ENCODE measurements around the gene CAMSAP1. TPM values are rescaled to one million over a fixed set of nuclear protein-coding genes. Genes with fewer than 3 reads are reported as not detected.
"Not testable (repeated sequence)": the region's sequence is repeated elsewhere in the genome, so short reads cannot be mapped to it uniquely, and the experiment has no call there.

Gene CAMSAP1
- total and polyA plus RNA-seq, 7 donors, result 2.3 to 37.7 (median 19.4) TPM

DNA sequence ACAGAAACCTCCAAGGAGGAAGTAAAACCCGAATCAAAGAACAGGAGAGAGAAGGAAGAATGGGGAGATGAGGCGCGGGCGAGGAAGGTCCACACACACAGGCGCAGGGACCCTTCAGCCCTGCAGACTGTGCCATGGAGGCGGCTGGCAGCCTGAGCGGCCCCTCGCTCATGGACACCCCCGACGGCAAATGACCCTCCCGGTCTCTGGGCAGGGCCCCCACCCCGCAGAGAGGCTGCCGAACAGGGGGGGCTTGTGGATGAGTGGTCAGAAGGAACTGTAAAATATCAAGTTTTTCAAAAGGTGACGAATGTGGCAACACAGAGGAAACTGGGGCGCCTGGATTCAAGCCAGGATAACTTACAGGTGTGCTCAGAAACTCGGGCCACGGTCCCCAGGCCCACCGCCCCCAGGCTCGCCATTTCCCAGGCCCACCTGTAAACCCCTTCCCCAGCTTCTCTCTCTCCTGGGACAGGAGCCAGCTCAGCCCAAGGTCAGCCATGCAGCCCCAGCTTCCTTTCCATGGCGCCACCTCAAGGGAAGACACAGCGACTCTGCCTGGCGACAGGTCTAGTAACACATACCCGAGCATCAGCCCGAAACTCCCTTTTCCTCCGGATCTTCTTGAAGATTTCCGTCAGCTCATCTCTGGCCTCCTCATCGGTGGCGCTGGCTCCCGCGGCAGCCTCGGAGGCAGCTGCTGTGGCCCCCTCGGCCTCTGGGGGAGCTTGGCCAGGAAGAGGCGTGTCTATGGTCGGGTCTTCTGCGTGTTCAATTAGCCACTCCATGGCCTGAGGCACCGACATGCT is 37.3 kb upstream of the CAMSAP1 start:
- intact Hi-C loops (cut with DNase I), result no loop called here
- Histone ChIP-seq H3K4me3 (no peak overlapping the region), H3K27ac (no peak overlapping the region), H3K4me1 (no peaks in the 10 kb centered on the region), H3K27me3 (no peaks in the 10 kb centered on the region), H3K9me3 (no peaks in the 10 kb centered on the region), H3K36me3 (peaks cover 33 to 95% (median 50%) of the 10 kb centered on the region in 4 donors)
- 94 to 96% methylated on average over 36 of the region's 36 CpGs for WGBS, 2 donors
- no peak for DNase-seq
- TF ChIP-seq POLR2A (IDR thresholded peaks at IDR 0.05) (no peak), POLR2AphosphoS5 (IDR thresholded peaks at IDR 0.05) (no peak), EP300 (IDR thresholded peaks at IDR 0.05) (no peak)
- TF ChIP-seq, protein P1, sequence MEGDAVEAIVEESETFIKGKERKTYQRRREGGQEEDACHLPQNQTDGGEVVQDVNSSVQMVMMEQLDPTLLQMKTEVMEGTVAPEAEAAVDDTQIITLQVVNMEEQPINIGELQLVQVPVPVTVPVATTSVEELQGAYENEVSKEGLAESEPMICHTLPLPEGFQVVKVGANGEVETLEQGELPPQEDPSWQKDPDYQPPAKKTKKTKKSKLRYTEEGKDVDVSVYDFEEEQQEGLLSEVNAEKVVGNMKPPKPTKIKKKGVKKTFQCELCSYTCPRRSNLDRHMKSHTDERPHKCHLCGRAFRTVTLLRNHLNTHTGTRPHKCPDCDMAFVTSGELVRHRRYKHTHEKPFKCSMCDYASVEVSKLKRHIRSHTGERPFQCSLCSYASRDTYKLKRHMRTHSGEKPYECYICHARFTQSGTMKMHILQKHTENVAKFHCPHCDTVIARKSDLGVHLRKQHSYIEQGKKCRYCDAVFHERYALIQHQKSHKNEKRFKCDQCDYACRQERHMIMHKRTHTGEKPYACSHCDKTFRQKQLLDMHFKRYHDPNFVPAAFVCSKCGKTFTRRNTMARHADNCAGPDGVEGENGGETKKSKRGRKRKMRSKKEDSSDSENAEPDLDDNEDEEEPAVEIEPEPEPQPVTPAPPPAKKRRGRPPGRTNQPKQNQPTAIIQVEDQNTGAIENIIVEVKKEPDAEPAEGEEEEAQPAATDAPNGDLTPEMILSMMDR (IDR thresholded peaks at IDR 0.05), result no peak

DNA sequence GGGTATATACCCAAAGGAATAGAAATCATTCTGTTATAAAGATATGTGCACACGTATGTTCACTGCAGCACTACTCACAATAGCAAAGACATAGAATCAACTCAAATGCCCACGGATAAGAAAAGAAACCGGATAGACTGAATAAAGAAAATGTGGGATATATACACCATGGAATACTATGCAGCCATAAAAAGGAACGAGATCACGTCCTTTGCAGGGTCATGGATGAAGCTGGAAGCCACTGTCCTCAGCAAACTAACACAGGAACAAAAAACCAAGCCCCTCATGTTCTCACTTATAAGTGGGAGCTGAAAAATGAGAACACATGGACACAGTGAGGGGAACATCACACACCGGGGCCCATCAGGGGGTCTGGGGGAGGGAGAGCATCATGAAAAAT is 36.3 kb upstream of the CAMSAP1 start:
- H3K9me3 ChIP-seq; H3K4me1 ChIP-seq; H3K4me3 ChIP-seq; DNase-seq; H3K27me3 ChIP-seq; intact Hi-C loops (cut with DNase I); H3K27ac ChIP-seq: not testable (repeated sequence)
- H3K36me3 ChIP-seq, result peaks cover 37 to 99% (median 56%) of the 10 kb centered on the region in 4 donors
- WGBS, 2 donors, result 98% methylated on average over 6 of the region's 6 CpGs

GRCh38 chr9:135941288-135941995 is 34.1 kb upstream of the CAMSAP1 start:
- WGBS, 2 donors, result 94 to 96% methylated on average over 13 of the region's 13 CpGs
- intact Hi-C loops (cut with DNase I), result no loop called here
- no peaks in the 10 kb centered on the region for H3K4me1 ChIP-seq

GRCh38 chr9:135939351-135940265 is 32.3 kb upstream of the CAMSAP1 start:
- Histone ChIP-seq H3K4me3 (no peak overlapping the region), H3K9me3 (no peaks in the 10 kb centered on the region), H3K27me3 (no peaks in the 10 kb centered on the region), H3K4me1 (no peaks in the 10 kb centered on the region), H3K27ac (no peak overlapping the region), H3K36me3 (peaks cover 35 to 99% (median 54%) of the 10 kb centered on the region in 4 donors)
- intact Hi-C loops (cut with DNase I), result no loop called here
- WGBS, 2 donors, result 87 to 89% methylated on average over 33 of the region's 33 CpGs
- no peak for TF ChIP-seq POLR2AphosphoS5 (IDR thresholded peaks at IDR 0.05)
- TF ChIP-seq EP300 (IDR thresholded peaks at IDR 0.05), result no peak
- no peak for TF ChIP-seq POLR2A (IDR thresholded peaks at IDR 0.05)
- TF ChIP-seq, protein P1 (IDR thresholded peaks at IDR 0.05), result no peak
- no peak for DNase-seq

More at GRCh38 chr9:135941288-135941995, 34.1 kb upstream of the CAMSAP1 start:
- TF ChIP-seq POLR2A (IDR thresholded peaks at IDR 0.05) (no peak), POLR2AphosphoS5 (IDR thresholded peaks at IDR 0.05) (no peak), EP300 (IDR thresholded peaks at IDR 0.05) (no peak)
- TF ChIP-seq, protein P1 (IDR thresholded peaks at IDR 0.05), result no peak
- H3K9me3 ChIP-seq, result no peaks in the 10 kb centered on the region
- H3K4me3 ChIP-seq, result no peak overlapping the region
- H3K27me3 ChIP-seq, result no peaks in the 10 kb centered on the region
- peaks cover 52 to 99% (median 63%) of the 10 kb centered on the region in 4 donors for H3K36me3 ChIP-seq
- H3K27ac ChIP-seq, result no peak overlapping the region
- DNase-seq, result no peak
